Measurements from ENCODE around the gene GPX7.

GRCh38 chr1:52599236-52599635 is 2.9 kb upstream of the GPX7 start:
- TF ChIP-seq CTCF (conservative IDR thresholded peaks at IDR 0.05; ENCODE audit: low read depth, low read length) (no peak), POLR2A (IDR thresholded peaks at IDR 0.05; ENCODE audit: low read depth, low read length) (no peak), RAD21 (IDR thresholded peaks at IDR 0.05; ENCODE audit: low read length) (no peak), MAFK (IDR thresholded peaks at IDR 0.05; ENCODE audit: low read depth, low read length) (no peak), NFE2L2 (IDR thresholded peaks at IDR 0.05; ENCODE audit: low read depth, low read length) (no peak), RFX5 (IDR thresholded peaks at IDR 0.05; ENCODE audit: low read depth, low read length) (no peak), FOS (IDR thresholded peaks at IDR 0.05; ENCODE audit: low read depth, low read length) (no peak), ELK1 (IDR thresholded peaks at IDR 0.05; ENCODE audit: borderline replicate concordance, low read depth, low read length) (no peak), MXI1 (IDR thresholded peaks at IDR 0.05; ENCODE audit: borderline replicate concordance, low read depth, low read length) (no peak), MAZ (IDR thresholded peaks at IDR 0.05; ENCODE audit: borderline replicate concordance, low read depth, low read length) (no peak), USF2 (IDR thresholded peaks at IDR 0.05; ENCODE audit: low read depth, low read length) (no peak), CEBPB (IDR thresholded peaks at IDR 0.05; ENCODE audit: low read depth, low read length) (no peak)
